Ovary (tissue), 9 donors: Measurements from ENCODE around the gene KMT5C. TPM values are rescaled to one million over a fixed set of nuclear protein-coding genes. Genes with fewer than 3 reads are reported as not detected.

ENCODE experiments used
- DNase-seq, 5 donors: peaks; one replicate each; pipeline ENCODE4 v3.0.0-alpha.2; 2019 to 2020
- H3K27ac ChIP-seq, 2 donors: fragments of 200-600 bp; one replicate each; pipeline versions ENCODE4 v1.5.1 to v1.8.0; 2019 to 2022
- H3K27me3 ChIP-seq: fragments of 200-600 bp; one replicate; pipeline ENCODE4 v1.8.0; 2022
- H3K36me3 ChIP-seq: fragments of 200-600 bp; sonication (generic); one replicate; pipeline ENCODE4 v1.5.1; 2019
- H3K4me1 ChIP-seq: one replicate; pipeline ENCODE4 v1.8.1; 2013; ENCODE audit warnings: mild to moderate bottlenecking, moderate library complexity; ENCODE audit not compliant: insufficient read depth
- H3K4me3 ChIP-seq: fragments of 200-600 bp; sonication (generic); one replicate; pipeline ENCODE4 v1.5.1; 2017
- H3K9me3 ChIP-seq, 2 donors: fragments of 200-600 bp in 1 of 2; sonication (generic) in 1 of 2; one replicate each; pipeline versions ENCODE4 v1.5.1 to v1.8.1; 2013 to 2019; ENCODE audit warnings: mild to moderate bottlenecking in 1 of 2, moderate library complexity in 1 of 2
- CTCF ChIP-seq, 3 donors: fragments of 450-650 bp in 2 of 3; fragments of 200-600 bp in 1 of 3; IDR thresholded peaks; one replicate each; pipeline versions ENCODE4 v1.5.1 to v1.8.0; 2016 to 2022; ENCODE audit warnings: antibody characterized with exemption in 3 of 3, mild to moderate bottlenecking in 1 of 3
- EP300 ChIP-seq: sonication (generic); formaldehyde crosslinking; IDR thresholded peaks from one replicate; pipeline ENCODE4 v1.6.1; 2017; ENCODE audit warnings: antibody characterized with exemption
- POLR2A ChIP-seq: fragments of 450-650 bp; IDR thresholded peaks from one replicate; pipeline ENCODE4 v1.6.1; 2017; ENCODE audit warnings: antibody characterized with exemption, mild to moderate bottlenecking, moderate library complexity
- WGBS, 3 donors: extraction: QIAGEN DNeasy Blood & Tissue Kit in 1 of 3; methylation state at CpG; one replicate each; pipeline versions ENCODE4 v1.1.5 to v1.1.7; 2013 to 2017; 5-methylcytosine and 5-hydroxymethylcytosine counted together
- intact Hi-C, 4 donors: fragments of 100-400 bp; cut with DNase I; formaldehyde crosslinking; loops; one replicate each; pipeline versions ENCODE4 v1.11.0 to v1.15.1; 2022 to 2023
- polyA plus RNA-seq, 2 donors: library from polyadenylated mRNA; stranded (reverse); fragments of 200-250 nt in 1 of 2; fragments of 350-450 nt in 1 of 2; fragmentation: Illumina TruSeq in 1 of 2; extraction: RNeasy Lipid Tissue Mini Kit (QIAGEN cat#74804) in 1 of 2; gene quantifications; one replicate each; pipeline ENCODE4 v1.2.3, GENCODE V29; 2013 to 2014
- total RNA-seq, 7 donors: library from RNA; depleted of rRNA in 2 of 7; stranded (reverse); fragments of >200 nt in 2 of 7; fragmentation: NEBNext Ultra II Directional in 3 of 7; extraction: Animal tissue kit (Norgen Biotek cat#: 25700) in 3 of 7; gene quantifications; one replicate each; pipeline versions ENCODE4 v1.1.0 to v1.2.4, GENCODE V29; 2016 to 2023
- donor health status: DM: no; HTN: no; CAD: no; lungs with moderate emphysema.
- donor health status: DM: no; HTN: no; CAD: no.
- donor health status: Bipolar disorder and iron deficiency.
- donor health status: DM: yes; HTN: yes; CAD: no.
- donor health status: DM: no; HTN: no; CAD: no.
- donor health status: DM: yes; HTN: yes; CAD: no.

KMT5C gene
- total and polyA plus RNA-seq, 9 donors: 0.37 to 26.2 (median 11.9) TPM

GRCh38 chr19:55376241-55376933 lies 36.7 kb downstream of the KMT5C start, which contains the start of gene TMEM190:
TSS of gene TMEM190 (plus strand) at chr19:55376826. CDS start at chr19:55376854, 28 bp downstream.
- Histone ChIP-seq H3K27ac (no peak within 1 kb of the TSS), H3K9me3 (no peaks in the 10 kb centered on the region), H3K36me3 (no peaks in the 10 kb centered on the region), H3K27me3 (no peaks in the 10 kb centered on the region), H3K4me3 (no peak within 1 kb of the TSS), H3K4me1 (no peaks in the 10 kb centered on the region)
- intact Hi-C loops: loop anchor here in 2 of 4 donors (10.0 kb wide), 2 partner anchors 92 to 232 kb away; partner anchors contain the start of genes BRSK1 (in 1 of the 2), HSPBP1 (in 1 of the 2) and TNNT1 (in 1 of the 2)
- no peak for DNase-seq
- WGBS, 3 donors: 78 to 83% (median 82%) methylated on average over 21 of the region's 21 CpGs
- no peak for TF ChIP-seq POLR2A
- no peak for TF ChIP-seq EP300
- no peak for TF ChIP-seq CTCF (IDR thresholded peaks at IDR 0.05)

DNA sequence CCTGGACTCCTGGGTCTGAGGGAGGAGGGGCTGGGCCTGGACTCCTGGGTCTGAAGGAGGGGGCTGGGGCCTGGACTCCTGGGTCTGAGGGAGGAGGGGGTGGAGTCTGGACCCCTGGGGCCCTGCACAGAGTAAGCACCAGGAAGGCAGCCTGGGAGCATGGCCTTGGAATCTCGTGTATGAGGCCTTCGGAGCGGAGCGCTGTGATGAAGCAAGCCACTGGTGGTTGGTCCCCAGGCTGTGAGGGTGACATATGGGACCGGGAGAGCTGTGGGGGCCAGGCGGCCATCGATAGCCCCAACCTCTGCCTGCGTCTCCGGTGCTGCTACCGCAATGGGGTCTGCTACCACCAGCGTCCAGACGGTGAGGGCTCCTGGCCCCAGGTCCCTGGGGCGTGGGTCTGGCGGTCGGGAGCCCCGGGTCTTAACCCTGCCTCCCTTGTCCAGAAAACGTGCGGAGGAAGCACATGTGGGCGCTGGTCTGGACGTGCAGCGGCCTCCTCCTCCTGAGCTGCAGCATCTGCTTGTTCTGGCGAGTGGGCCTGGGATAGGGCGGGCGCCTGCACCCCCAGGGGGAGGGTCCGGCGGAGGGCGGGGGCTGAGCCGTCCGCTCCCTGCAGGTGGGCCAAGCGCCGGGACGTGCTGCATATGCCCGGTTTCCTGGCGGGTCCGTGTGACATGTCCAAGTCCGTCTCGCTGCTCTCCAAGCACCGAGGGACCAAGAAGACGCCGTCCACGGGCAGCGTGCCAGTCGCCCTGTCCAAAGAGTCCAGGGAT lies 37.9 kb downstream of the KMT5C start:
- 8 to 11% (median 11%) methylated on average over 31 to 43 of the region's 43 CpGs for WGBS, 3 donors
- DNase-seq: no peak
- no peak overlapping the region for H3K4me3 ChIP-seq
- H3K9me3 ChIP-seq: no peaks in the 10 kb centered on the region
- TF ChIP-seq CTCF (IDR thresholded peaks at IDR 0.05) (no peak), POLR2A (no peak), EP300 (no peak)
- H3K27ac ChIP-seq: no peak overlapping the region
- intact Hi-C loops: loop anchor here in 2 of 4 donors (10.0 kb wide), 2 partner anchors 93 to 233 kb away; partner anchors contain the start of genes BRSK1 (in 1 of the 2), HSPBP1 (in 1 of the 2) and TNNT1 (in 1 of the 2)
- H3K27me3 ChIP-seq: no peaks in the 10 kb centered on the region
- no peaks in the 10 kb centered on the region for H3K4me1 ChIP-seq
- H3K36me3 ChIP-seq: no peaks in the 10 kb centered on the region

DNA sequence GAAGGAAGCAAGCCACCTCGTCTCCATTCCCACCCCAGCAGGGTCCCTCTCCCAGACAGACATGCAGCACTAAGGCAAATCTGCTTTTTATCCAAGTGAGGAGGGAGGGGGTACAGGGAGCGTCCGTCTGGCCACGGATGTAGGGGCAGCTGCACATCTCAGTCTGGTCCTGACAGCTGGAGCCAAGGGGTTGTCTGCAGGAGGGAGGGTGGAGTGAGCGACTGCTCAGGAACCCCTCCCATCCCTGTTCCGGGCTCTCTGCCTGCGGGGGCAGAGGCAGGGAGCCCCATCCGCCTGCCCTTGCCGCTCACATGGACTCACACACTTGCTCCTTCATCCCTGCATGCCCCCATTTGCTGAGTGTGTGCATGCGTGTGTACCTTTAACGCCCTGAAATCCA lies 39.5 kb downstream of the KMT5C start:
- no peak overlapping the region for H3K27ac ChIP-seq
- no peak overlapping the region for H3K4me3 ChIP-seq
- peaks cover 2% of the 10 kb centered on the region for H3K4me1 ChIP-seq
- DNase-seq: no peak
- H3K9me3 ChIP-seq: no peaks in the 10 kb centered on the region
- TF ChIP-seq EP300 (no peak), CTCF (IDR thresholded peaks at IDR 0.05) (no peak), POLR2A (no peak)
- no peaks in the 10 kb centered on the region for H3K27me3 ChIP-seq
- WGBS, 3 donors: 46 to 64% (median 55%) methylated on average over 11 of the region's 11 CpGs
- intact Hi-C loops: loop anchor here in 2 of 4 donors (10.0 kb wide), 2 partner anchors 94 to 234 kb away; partner anchors contain the start of genes BRSK1 (in 1 of the 2), HSPBP1 (in 1 of the 2) and TNNT1 (in 1 of the 2)
- no peaks in the 10 kb centered on the region for H3K36me3 ChIP-seq

GRCh38 chr19:55382013-55382412 lies 42.3 kb downstream of the KMT5C start:
- no peaks in the 10 kb centered on the region for H3K36me3 ChIP-seq
- no peak for DNase-seq
- no peaks in the 10 kb centered on the region for H3K27me3 ChIP-seq
- no peak overlapping the region for H3K4me3 ChIP-seq
- intact Hi-C loops: loop anchor here in 3 of 4 donors (5.0 to 10.0 kb wide), 4 partner anchors 40 to 123 kb away; no protein-coding TSS in a partner anchor
- H3K9me3 ChIP-seq: no peaks in the 10 kb centered on the region
- WGBS, 3 donors: 96 to 98% (median 96%) methylated on average over 5 of the region's 5 CpGs
- H3K27ac ChIP-seq: no peak overlapping the region
- TF ChIP-seq CTCF (IDR thresholded peaks at IDR 0.05) (no peak), POLR2A (no peak)
- peaks cover 12% of the 10 kb centered on the region for H3K4me1 ChIP-seq
